ENCODE data around the gene SPN.
"Not testable (repeated sequence)": the region's sequence is repeated elsewhere in the genome, so short reads cannot be mapped to it uniquely, and the experiment has no call there.

The SPN gene

DNA sequence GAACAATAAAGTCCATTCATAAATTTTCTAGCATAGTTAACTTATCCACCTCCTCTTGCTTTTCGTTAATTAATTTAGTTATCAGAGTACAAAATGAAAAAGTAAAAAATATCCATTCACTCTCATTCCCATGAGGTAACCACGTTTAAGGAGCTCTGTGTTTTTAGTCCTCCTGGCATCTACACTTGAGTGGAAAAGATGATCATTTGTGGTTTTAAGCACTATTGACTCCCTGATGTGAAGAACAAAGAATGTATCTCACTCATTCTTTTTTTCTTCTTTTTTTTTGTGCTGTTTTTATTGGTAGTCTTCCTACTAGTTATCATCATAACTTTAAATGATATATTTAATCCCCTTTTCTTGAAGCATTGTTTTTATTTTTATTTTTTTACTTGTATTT is 42.0 kb downstream of the SPN start:
- DNase-seq (ENCODE audit: low read depth) = no peak

- DNase-seq (ENCODE audit: low read depth) = not testable (repeated sequence)
These were observed 44.1 kb downstream of the SPN start for GRCh38 chr16:29707160-29707559.

DNA sequence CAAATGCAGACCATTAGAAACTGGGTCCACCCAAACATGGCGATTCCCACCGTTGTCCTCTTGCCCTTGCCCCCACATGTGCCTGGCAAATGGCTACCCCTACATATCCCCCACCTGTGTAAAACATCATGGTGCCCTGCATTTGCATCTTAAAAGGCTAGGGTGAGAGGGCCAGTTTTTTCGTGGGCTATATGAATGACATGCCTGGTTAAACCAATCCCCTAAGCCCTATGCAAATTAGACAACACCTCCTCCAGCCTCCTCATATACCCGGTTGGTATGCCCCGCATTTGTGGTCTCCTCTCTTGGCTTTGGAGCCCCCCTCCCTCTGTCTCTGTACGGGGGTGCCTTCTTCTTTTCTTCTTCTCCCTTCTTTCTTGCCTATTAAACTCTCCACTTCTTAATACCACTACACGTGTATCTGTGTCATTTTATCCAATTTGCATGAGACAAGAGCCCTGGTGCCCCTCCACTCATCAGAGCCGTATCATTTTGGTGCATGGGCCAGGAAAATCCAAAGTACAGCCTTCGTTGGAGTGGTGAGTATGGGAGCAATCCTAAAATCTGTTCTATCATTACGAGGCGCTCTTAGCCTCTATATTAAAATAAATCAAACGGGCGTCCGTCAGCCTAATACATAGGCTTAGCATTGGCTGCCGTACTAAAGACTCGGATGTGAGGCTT is 46.0 kb downstream of the SPN start:
- DNase-seq (ENCODE audit: low read depth) = no peak

GRCh38 chr16:29709657-29710056 is 46.6 kb downstream of the SPN start:
- DNase-seq (ENCODE audit: low read depth) = not testable (repeated sequence)

DNA sequence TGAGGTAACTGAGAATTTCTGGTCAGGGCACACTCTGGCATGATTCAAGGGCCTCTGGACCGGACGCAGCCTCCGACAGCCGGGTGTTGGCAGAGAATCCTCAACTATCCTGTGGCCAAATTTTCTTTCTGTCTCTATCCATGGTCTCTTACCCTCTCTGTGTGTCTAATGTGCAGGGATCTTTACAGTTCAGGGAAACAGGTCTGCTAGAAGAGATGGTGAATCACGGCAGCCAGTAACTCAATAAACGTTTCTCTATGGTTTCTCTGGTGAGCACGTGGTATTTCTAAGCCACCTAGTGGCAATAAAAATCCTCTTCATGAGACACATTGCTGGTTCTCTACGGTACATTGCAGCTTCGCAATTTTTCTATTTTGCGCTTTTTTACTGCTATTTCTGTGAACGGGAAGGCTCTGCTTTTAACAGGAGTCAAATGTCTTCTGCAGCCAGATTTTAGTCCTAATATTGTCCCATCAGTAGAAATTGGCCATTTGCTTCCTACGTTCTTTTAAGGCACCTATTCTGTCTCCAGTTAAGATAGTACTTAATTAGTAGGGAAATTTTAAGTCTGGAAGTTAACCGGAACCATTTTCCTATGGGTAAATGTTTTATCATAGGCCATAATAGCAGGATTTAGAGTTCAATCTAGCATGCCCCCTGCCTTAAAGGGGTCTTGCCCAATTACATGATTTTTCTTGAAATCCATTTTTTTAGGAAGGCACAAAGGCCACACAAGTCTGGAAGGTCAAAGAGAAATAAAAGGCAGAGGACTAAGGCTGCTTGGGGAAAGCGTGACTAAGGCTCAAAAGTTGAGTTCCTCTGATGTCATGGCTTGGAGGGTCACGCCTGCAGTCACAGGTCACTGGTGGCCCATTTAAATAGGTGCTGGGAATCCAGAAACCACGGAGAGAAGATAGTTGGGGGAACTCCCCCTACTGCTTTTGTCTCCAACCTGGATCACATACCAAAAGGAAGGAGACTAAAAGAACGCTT is 47.5 kb downstream of the SPN start:
- no peak for DNase-seq (ENCODE audit: low read depth)

DNA sequence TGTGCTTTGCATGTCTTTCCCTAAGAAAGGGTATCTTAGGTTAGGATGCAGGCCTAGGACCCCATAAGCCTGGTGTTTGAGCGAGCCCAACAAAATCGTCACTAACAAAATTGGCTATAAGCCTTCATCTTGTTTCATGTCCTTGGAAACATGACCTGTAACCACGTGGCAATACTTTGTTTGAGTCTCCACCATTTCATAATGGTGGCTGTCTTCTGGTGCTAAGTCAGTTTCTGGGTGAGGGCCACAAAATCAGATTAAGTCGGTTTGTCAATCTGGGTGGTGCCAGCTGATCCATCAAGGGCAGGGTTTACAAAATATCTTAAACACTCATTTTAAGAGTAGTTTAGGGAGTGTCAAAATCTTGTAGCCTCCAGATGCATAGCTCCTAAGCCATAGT is 49.8 kb downstream of the SPN start:
- no peak for DNase-seq (ENCODE audit: low read depth)

DNA sequence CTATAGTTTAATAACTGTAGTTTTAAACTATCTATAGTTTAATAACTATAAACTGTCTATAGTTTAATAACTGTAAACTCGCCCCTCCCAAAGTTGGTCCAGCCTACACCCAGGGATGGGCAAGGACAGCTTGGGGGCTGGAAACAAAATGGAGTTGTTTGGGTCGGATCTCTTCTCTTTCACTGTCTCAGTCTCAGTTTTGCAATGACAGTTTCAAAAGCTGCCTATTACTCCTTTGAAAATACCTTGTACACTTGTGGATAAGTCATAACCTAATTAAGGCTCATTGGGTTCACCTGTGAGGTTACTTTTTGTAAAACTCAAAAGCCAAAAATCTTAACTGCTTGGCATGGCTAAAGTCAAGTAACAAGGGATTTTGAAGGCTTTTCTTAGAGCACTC is 51.3 kb downstream of the SPN start:
- no peak for DNase-seq (ENCODE audit: low read depth)

- DNase-seq (ENCODE audit: low read depth) = no peak
These were observed 51.9 kb downstream of the SPN start for GRCh38 chr16:29714972-29715371.

DNA sequence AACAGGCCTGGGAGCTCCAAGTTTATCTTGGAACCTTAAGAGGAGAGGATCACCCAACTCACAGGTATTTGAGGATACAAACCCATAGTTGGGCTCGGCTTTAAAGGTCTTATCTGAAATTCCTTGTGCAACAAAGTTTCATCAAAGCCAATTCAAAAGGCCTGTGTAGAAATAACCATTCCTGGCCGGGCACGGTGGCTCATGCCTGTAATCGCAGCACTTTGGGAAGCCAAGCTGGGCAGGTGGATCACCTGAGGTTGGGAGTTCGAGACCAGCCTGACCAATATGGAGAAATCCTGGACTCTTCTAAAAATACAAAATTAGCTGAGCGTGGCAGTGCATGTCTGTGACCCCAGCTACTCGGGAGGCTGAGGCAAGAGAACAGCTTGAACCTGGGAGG is 54.1 kb downstream of the SPN start:
- DNase-seq (ENCODE audit: low read depth) = no peak

DNA sequence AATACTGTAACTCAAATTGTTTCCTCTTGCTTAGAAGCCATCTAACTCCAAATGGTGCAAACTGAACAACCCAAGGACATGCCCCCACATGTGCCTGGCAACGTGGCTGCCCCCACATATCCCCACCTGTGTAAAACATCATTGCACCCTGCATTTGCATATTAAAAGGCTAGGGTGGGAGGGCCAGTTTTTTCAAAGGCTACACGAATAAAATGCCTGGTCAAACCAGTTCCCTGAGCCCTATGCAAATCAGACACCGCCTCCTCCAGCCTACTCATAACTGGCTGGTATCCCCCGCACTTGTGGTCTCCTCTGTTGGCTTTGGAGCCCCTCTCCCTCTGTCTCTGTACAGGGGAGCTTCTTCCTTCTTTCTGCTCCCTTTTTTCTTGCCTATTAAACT is 56.0 kb downstream of the SPN start:
- DNase-seq (ENCODE audit: low read depth) = no peak

All from stimulated activated CD8-positive, alpha-beta memory T cell treated with anti-CD3 and anti-CD28 coated beads, Interleukin-15, amount 100 ng/mL, for 1 hour (primary cell).